IMR-90 (cell line): ENCODE measurements around the gene EDA.

Experiments used
- BHLHE40 ChIP-seq: fragments of 150-350 bp; IDR thresholded peaks from 2 replicates; pipeline ENCODE4 v1.6.1; 2016; ENCODE audit warnings: mild to moderate bottlenecking, low read depth, low read length
- CEBPB ChIP-seq: IDR thresholded peaks from 2 replicates; pipeline ENCODE4 v1.6.1; 2012; ENCODE audit warnings: low read depth, low read length, improper control_type of control experiment
- CHD1 ChIP-seq: IDR thresholded peaks from 2 replicates; pipeline ENCODE4 v1.6.1; 2012; ENCODE audit warnings: low read depth, low read length, improper control_type of control experiment
- FOS ChIP-seq: fragments of 150-350 bp; IDR thresholded peaks from 2 replicates; pipeline ENCODE4 v1.6.1; 2016; ENCODE audit warnings: low read depth, low read length
- MAFK ChIP-seq: IDR thresholded peaks from 2 replicates; pipeline ENCODE4 v1.6.1; 2012; ENCODE audit warnings: low read depth, low read length, improper control_type of control experiment
- MAZ ChIP-seq: IDR thresholded peaks from 2 replicates; pipeline ENCODE4 v1.6.1; 2012; ENCODE audit warnings: low read depth, mild to moderate bottlenecking, low read length, improper control_type of control experiment, moderate library complexity, borderline replicate concordance
- NFE2L2 ChIP-seq: fragments of 150-350 bp; IDR thresholded peaks from 2 replicates; pipeline ENCODE4 v1.6.1; 2016; ENCODE audit warnings: low read depth, mild to moderate bottlenecking, low read length
- POLR2A ChIP-seq: IDR thresholded peaks from 2 replicates; pipeline ENCODE4 v1.6.1; 2012; ENCODE audit warnings: mild to moderate bottlenecking, low read depth, low read length
- RAD21 ChIP-seq: IDR thresholded peaks from 2 replicates; pipeline ENCODE4 v1.6.1; 2012; ENCODE audit warnings: low read length, improper control_type of control experiment
- RCOR1 ChIP-seq: IDR thresholded peaks from 2 replicates; pipeline ENCODE4 v1.6.1; 2012; ENCODE audit warnings: mild to moderate bottlenecking, low read length, improper control_type of control experiment; ENCODE audit not compliant: insufficient replicate concordance
- RFX5 ChIP-seq: IDR thresholded peaks from 2 replicates; pipeline ENCODE4 v1.8.0; 2012; ENCODE audit warnings: low read depth, mild to moderate bottlenecking, low read length, moderate library complexity
- SMC3 ChIP-seq: fragments of 150-350 bp; IDR thresholded peaks from 2 replicates; pipeline ENCODE4 v1.6.1; 2016; ENCODE audit warnings: low read depth, mild to moderate bottlenecking, antibody characterized with exemption, low read length, moderate library complexity
- TF ChIP-seq, protein P1 (sequence below): conservative IDR thresholded peaks from 2 replicates; pipeline ENCODE4 v1.5.1; 2012; ENCODE audit warnings: mild to moderate bottlenecking, low read depth, low read length, improper control_type of control experiment
- TF ChIP-seq, protein P2 (sequence below): fragments of 150-350 bp; IDR thresholded peaks from 2 replicates; pipeline ENCODE4 v1.6.1; 2017; ENCODE audit warnings: mild to moderate bottlenecking, antibody characterized with exemption, low read length, low read depth

DNA sequence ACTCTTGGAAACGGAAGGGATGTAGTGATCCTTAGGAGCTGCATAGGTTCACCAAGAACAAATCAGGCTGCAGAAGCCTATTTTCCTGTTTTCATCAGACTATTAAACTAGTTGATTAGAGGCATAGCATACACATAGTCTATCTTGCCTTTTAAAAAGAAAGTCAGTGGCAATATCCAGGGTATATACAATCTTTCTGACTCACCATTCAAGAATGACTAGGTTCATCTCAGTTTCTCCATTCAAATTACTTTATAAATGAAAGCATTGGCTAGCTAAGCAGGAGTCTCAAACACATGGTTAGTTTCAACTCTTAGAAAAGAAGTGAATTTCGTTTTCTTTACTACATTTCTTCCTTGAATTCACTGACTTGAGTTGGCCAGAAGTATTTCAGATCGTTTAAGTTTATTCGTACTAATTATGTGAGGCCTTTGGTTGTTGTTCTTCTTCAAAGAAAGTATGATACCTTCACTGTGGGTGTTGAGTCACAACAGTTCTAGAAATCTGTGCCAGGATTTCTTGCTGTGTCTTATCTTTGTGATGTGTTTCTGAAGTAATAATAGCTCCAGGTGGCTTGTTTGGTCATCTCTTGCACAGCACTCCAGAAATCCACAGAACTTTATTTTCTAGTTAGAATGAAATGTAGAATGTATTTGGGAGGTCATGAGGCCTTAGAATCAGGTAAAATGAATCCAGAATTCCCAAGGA, 345.6 kb downstream of the EDA start:
- TF ChIP-seq, protein P1, sequence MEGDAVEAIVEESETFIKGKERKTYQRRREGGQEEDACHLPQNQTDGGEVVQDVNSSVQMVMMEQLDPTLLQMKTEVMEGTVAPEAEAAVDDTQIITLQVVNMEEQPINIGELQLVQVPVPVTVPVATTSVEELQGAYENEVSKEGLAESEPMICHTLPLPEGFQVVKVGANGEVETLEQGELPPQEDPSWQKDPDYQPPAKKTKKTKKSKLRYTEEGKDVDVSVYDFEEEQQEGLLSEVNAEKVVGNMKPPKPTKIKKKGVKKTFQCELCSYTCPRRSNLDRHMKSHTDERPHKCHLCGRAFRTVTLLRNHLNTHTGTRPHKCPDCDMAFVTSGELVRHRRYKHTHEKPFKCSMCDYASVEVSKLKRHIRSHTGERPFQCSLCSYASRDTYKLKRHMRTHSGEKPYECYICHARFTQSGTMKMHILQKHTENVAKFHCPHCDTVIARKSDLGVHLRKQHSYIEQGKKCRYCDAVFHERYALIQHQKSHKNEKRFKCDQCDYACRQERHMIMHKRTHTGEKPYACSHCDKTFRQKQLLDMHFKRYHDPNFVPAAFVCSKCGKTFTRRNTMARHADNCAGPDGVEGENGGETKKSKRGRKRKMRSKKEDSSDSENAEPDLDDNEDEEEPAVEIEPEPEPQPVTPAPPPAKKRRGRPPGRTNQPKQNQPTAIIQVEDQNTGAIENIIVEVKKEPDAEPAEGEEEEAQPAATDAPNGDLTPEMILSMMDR, result no peak
- TF ChIP-seq RFX5, result no peak
- TF ChIP-seq POLR2A, result no peak
- no peak for TF ChIP-seq RAD21
- no peak for TF ChIP-seq RCOR1
- no peak for TF ChIP-seq FOS
- TF ChIP-seq BHLHE40, result no peak
- no peak for TF ChIP-seq CEBPB
- no peak for TF ChIP-seq CHD1
- TF ChIP-seq, protein P2, sequence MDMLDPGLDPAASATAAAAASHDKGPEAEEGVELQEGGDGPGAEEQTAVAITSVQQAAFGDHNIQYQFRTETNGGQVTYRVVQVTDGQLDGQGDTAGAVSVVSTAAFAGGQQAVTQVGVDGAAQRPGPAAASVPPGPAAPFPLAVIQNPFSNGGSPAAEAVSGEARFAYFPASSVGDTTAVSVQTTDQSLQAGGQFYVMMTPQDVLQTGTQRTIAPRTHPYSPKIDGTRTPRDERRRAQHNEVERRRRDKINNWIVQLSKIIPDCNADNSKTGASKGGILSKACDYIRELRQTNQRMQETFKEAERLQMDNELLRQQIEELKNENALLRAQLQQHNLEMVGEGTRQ, result no peak
- no peak for TF ChIP-seq MAZ
- TF ChIP-seq SMC3, result no peak
- TF ChIP-seq MAFK, result no peak
- TF ChIP-seq NFE2L2, result no peak
